ENCODE results near the gene ZPBP2. TPM values are rescaled to one million over a fixed set of nuclear protein-coding genes. Genes with fewer than 3 reads are reported as not detected.

The ZPBP2 gene
- total and polyA plus RNA-seq, 2 of the 13 experiments (the other 11 are each of a cell fraction or from before 2014, with no cell fraction given) = not detected

DNA sequence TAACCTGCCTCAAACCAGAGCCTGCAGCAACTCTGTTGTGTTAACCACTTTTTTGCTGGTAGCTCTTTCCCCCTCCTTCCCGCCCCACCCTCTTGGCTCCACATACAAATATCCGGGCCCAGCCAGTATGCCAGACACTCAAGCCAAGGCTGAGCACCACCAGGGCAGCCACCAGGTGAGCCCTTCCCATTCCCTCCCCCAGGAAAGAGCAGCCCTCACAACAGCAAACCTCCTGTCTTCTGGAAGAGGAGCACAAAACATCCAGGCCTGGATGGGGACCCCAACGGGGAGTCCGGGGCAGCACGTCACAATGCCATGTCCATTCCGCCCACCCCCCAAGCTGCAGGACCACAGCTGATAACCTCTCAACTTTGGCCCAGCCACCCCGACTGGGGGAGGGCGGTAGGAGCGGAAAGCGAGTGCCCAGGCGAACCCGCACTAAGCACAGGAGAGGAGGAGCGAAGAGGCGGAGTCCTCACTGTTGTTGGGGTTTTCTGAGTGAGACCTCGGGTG is 58.6 kb downstream of the ZPBP2 start (continued):
- TF ChIP-seq CHD2 (IDR thresholded peaks at IDR 0.05; ENCODE audit: low read depth, low read length) = peak; percentile 46; the same call in 1 of the 2 replicates
- no peak for TF ChIP-seq RBFOX2 (IDR thresholded peaks at IDR 0.05; ENCODE audit: low read depth, low read length)
- TF ChIP-seq ZNF296 (CRISPR knock-in tag; conservative IDR thresholded peaks at IDR 0.05) = no peak
- TF ChIP-seq, protein P1, sequence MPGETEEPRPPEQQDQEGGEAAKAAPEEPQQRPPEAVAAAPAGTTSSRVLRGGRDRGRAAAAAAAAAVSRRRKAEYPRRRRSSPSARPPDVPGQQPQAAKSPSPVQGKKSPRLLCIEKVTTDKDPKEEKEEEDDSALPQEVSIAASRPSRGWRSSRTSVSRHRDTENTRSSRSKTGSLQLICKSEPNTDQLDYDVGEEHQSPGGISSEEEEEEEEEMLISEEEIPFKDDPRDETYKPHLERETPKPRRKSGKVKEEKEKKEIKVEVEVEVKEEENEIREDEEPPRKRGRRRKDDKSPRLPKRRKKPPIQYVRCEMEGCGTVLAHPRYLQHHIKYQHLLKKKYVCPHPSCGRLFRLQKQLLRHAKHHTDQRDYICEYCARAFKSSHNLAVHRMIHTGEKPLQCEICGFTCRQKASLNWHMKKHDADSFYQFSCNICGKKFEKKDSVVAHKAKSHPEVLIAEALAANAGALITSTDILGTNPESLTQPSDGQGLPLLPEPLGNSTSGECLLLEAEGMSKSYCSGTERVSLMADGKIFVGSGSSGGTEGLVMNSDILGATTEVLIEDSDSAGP (CRISPR knock-in tag; IDR thresholded peaks at IDR 0.05; ENCODE audit: borderline replicate concordance) = 0 out of 2 replicates have a peak, but pooled peaks have one; percentile 25
- TF ChIP-seq, protein P2, sequence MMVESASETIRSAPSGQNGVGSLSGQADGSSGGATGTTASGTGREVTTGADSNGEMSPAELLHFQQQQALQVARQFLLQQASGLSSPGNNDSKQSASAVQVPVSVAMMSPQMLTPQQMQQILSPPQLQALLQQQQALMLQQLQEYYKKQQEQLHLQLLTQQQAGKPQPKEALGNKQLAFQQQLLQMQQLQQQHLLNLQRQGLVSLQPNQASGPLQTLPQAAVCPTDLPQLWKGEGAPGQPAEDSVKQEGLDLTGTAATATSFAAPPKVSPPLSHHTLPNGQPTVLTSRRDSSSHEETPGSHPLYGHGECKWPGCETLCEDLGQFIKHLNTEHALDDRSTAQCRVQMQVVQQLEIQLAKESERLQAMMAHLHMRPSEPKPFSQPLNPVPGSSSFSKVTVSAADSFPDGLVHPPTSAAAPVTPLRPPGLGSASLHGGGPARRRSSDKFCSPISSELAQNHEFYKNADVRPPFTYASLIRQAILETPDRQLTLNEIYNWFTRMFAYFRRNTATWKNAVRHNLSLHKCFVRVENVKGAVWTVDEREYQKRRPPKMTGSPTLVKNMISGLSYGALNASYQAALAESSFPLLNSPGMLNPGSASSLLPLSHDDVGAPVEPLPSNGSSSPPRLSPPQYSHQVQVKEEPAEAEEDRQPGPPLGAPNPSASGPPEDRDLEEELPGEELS (CRISPR knock-in tag; IDR thresholded peaks at IDR 0.05) = 0 out of 2 replicates have a peak, but pooled peaks have one; percentile 33
- TF ChIP-seq AHR (CRISPR knock-in tag; IDR thresholded peaks at IDR 0.05) = 0 out of 2 replicates have a peak, but pooled peaks have one; percentile 22
- peak; percentile 76 for TF ChIP-seq ZFX (CRISPR knock-in tag; IDR thresholded peaks at IDR 0.05; ENCODE audit: low read depth)
- no peak; the same call in 1 of the 2 replicates for TF ChIP-seq ZFY (CRISPR knock-in tag; IDR thresholded peaks at IDR 0.05)
- TF ChIP-seq, protein P3, sequence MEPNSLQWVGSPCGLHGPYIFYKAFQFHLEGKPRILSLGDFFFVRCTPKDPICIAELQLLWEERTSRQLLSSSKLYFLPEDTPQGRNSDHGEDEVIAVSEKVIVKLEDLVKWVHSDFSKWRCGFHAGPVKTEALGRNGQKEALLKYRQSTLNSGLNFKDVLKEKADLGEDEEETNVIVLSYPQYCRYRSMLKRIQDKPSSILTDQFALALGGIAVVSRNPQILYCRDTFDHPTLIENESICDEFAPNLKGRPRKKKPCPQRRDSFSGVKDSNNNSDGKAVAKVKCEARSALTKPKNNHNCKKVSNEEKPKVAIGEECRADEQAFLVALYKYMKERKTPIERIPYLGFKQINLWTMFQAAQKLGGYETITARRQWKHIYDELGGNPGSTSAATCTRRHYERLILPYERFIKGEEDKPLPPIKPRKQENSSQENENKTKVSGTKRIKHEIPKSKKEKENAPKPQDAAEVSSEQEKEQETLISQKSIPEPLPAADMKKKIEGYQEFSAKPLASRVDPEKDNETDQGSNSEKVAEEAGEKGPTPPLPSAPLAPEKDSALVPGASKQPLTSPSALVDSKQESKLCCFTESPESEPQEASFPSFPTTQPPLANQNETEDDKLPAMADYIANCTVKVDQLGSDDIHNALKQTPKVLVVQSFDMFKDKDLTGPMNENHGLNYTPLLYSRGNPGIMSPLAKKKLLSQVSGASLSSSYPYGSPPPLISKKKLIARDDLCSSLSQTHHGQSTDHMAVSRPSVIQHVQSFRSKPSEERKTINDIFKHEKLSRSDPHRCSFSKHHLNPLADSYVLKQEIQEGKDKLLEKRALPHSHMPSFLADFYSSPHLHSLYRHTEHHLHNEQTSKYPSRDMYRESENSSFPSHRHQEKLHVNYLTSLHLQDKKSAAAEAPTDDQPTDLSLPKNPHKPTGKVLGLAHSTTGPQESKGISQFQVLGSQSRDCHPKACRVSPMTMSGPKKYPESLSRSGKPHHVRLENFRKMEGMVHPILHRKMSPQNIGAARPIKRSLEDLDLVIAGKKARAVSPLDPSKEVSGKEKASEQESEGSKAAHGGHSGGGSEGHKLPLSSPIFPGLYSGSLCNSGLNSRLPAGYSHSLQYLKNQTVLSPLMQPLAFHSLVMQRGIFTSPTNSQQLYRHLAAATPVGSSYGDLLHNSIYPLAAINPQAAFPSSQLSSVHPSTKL (CRISPR knock-in tag; IDR thresholded peaks at IDR 0.05) = no peak
- peak; percentile 31; the same call in 1 of the 2 replicates for TF ChIP-seq ZC3H13 (CRISPR knock-in tag; IDR thresholded peaks at IDR 0.05)
- peak; percentile 96 for TF ChIP-seq ZNF652 (CRISPR knock-in tag; IDR thresholded peaks at IDR 0.05; ENCODE audit: borderline replicate concordance, low read depth)
- TF ChIP-seq SAP130 (CRISPR knock-in tag; IDR thresholded peaks at IDR 0.05; ENCODE audit: low read depth) = peak; percentile 86
- TF ChIP-seq, protein P4, sequence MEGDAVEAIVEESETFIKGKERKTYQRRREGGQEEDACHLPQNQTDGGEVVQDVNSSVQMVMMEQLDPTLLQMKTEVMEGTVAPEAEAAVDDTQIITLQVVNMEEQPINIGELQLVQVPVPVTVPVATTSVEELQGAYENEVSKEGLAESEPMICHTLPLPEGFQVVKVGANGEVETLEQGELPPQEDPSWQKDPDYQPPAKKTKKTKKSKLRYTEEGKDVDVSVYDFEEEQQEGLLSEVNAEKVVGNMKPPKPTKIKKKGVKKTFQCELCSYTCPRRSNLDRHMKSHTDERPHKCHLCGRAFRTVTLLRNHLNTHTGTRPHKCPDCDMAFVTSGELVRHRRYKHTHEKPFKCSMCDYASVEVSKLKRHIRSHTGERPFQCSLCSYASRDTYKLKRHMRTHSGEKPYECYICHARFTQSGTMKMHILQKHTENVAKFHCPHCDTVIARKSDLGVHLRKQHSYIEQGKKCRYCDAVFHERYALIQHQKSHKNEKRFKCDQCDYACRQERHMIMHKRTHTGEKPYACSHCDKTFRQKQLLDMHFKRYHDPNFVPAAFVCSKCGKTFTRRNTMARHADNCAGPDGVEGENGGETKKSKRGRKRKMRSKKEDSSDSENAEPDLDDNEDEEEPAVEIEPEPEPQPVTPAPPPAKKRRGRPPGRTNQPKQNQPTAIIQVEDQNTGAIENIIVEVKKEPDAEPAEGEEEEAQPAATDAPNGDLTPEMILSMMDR (CRISPR knock-in tag; IDR thresholded peaks at IDR 0.05) = peak; percentile 8; the same call in 1 of the 2 replicates
- TF ChIP-seq KDM2A (CRISPR knock-in tag; IDR thresholded peaks at IDR 0.05; ENCODE audit: borderline replicate concordance, low read depth) = peak; percentile 60
- TF ChIP-seq, protein P5, sequence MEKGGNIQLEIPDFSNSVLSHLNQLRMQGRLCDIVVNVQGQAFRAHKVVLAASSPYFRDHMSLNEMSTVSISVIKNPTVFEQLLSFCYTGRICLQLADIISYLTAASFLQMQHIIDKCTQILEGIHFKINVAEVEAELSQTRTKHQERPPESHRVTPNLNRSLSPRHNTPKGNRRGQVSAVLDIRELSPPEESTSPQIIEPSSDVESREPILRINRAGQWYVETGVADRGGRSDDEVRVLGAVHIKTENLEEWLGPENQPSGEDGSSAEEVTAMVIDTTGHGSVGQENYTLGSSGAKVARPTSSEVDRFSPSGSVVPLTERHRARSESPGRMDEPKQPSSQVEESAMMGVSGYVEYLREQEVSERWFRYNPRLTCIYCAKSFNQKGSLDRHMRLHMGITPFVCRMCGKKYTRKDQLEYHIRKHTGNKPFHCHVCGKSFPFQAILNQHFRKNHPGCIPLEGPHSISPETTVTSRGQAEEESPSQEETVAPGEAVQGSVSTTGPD (CRISPR knock-in tag; IDR thresholded peaks at IDR 0.05) = peak; percentile 55; the same call in 1 of the 2 replicates
- TF ChIP-seq, protein P6, sequence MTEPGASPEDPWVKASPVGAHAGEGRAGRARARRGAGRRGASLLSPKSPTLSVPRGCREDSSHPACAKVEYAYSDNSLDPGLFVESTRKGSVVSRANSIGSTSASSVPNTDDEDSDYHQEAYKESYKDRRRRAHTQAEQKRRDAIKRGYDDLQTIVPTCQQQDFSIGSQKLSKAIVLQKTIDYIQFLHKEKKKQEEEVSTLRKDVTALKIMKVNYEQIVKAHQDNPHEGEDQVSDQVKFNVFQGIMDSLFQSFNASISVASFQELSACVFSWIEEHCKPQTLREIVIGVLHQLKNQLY (CRISPR knock-in tag; IDR thresholded peaks at IDR 0.05) = peak; percentile 64; the same call in 1 of the 2 replicates
